HCT116 (cell line): ENCODE data around the gene PDE6B. TPM values are rescaled to one million over a fixed set of nuclear protein-coding genes. Genes with fewer than 3 reads are reported as not detected.

Source experiments
- ATAC-seq: fragments of 200-7000 bp; cut with Tn5 transposase; 2 replicates; pipeline ENCODE4 v1.9.1; 2020; ENCODE audit warnings: mild to moderate bottlenecking, moderate library complexity
- BruUV-seq: library from RNA; stranded (reverse); fragments of 400-500 nt; replicated peaks from 2 replicates; lab custom pipeline; 2021; lab: Mats Ljungman, UMichigan
- CTCF ChIA-PET: fragments of 300-600 bp; sonication (Branson Sonifier 250); formaldehyde crosslinking; loops from one replicate; lab custom pipeline; 2021; ENCODE audit warnings: antibody characterized with exemption; lab: Charles Lee
- POLR2A ChIA-PET: fragments of 300-600, 350-600 bp; sonication (Branson Sonifier 250); formaldehyde crosslinking; loops from one replicate; lab custom pipeline; 2021; ENCODE audit warnings: antibody characterized with exemption; lab: Charles Lee
- RAD21 ChIA-PET, 2 experiments: fragments of 300-600 bp; sonication (Branson Sonifier 250); formaldehyde crosslinking; loops; one replicate each; lab custom pipeline; 2023; ENCODE audit warnings: low total read pairs in 2 of 2; ENCODE audit not compliant: uncharacterized antibody in 2 of 2, unreplicated experiment in 2 of 2, low non-redundant PET in 1 of 2; lab: Charles Lee
- DNase-seq: peaks from one replicate; pipeline ENCODE4 v3.0.0-alpha.2; 2010; ENCODE audit warnings: low read depth, low spot score
- H2AFZ ChIP-seq: fragments of 200-600 bp; shearing (Covaris generic), sonication (generic); 2 replicates; pipeline ENCODE4 v1.6.1; 2017; ENCODE audit warnings: low read depth, mixed run types, mixed read lengths, antibody characterized with exemption, low read length; ENCODE audit not compliant: poor library complexity, severe bottlenecking
- H3K27ac ChIP-seq: 2 replicates; pipeline ENCODE4 v1.5.1; 2012; ENCODE audit warnings: low read depth, low read length
- H3K27me3 ChIP-seq: fragments of 200-600 bp; sonication (generic); 2 replicates; pipeline ENCODE4 v1.6.1; 2016; ENCODE audit warnings: mixed run types, low read length, mixed read lengths; ENCODE audit not compliant: insufficient read depth
- H3K36me3 ChIP-seq, 2 experiments: fragments of 200-500 bp in 1 of 2; fragments of 200-600 bp in 1 of 2; sonication (Bioruptor generic) in 1 of 2; sonication (generic) in 1 of 2; 2 replicates each; pipeline versions ENCODE4 v1.5.1 to v1.6.1; 2014 to 2016; ENCODE audit warnings: low read length in 2 of 2, inconsistent platforms in 1 of 2, mixed read lengths in 1 of 2, mixed run types in 1 of 2; ENCODE audit not compliant: insufficient read depth in 2 of 2, control insufficient read depth in 1 of 2
- H3K4me1 ChIP-seq, 2 experiments: fragments of 200-600 bp in 1 of 2; sonication (generic) in 1 of 2; 2 replicates each; pipeline versions ENCODE4 v1.5.1 to v1.6.1; 2012 to 2017; ENCODE audit warnings: low read length in 2 of 2, inconsistent platforms in 1 of 2, mild to moderate bottlenecking in 1 of 2, mixed read lengths in 1 of 2, mixed run types in 1 of 2, moderate library complexity in 1 of 2; ENCODE audit not compliant: insufficient read depth in 2 of 2, control insufficient read depth in 1 of 2
- H3K4me2 ChIP-seq: fragments of 200-600 bp; sonication (generic); 2 replicates; pipeline ENCODE4 v1.6.1; 2017; ENCODE audit warnings: mixed run types, low read length, mixed read lengths
- H3K4me3 ChIP-seq, 2 experiments: fragments of 200-600 bp in 1 of 2; sonication (generic) in 1 of 2; replicated peaks in 1 of 2; 2 replicates each; pipeline ENCODE4 v1.5.1; 2011 to 2016; ENCODE audit warnings: low read length in 2 of 2, control low read depth in 1 of 2, low read depth in 1 of 2, mild to moderate bottlenecking in 1 of 2, mixed read lengths in 1 of 2, mixed run types in 1 of 2
- H3K79me2 ChIP-seq: fragments of 200-600 bp; sonication (generic); 2 replicates; pipeline ENCODE4 v1.6.1; 2017; ENCODE audit warnings: mild to moderate bottlenecking, mixed run types, low read length, moderate library complexity, mixed read lengths; ENCODE audit not compliant: insufficient read depth
- H3K9ac ChIP-seq: fragments of 200-600 bp; sonication (generic); 2 replicates; pipeline ENCODE4 v1.6.1; 2016; ENCODE audit warnings: low read length, mixed read lengths
- H3K9me2 ChIP-seq: fragments of 200-600 bp; sonication (generic), shearing (Covaris generic); 2 replicates; pipeline ENCODE4 v1.6.1; 2017; ENCODE audit warnings: mixed run types, mild to moderate bottlenecking, moderate library complexity; ENCODE audit not compliant: insufficient read depth
- H3K9me3 ChIP-seq, 2 experiments: fragments of 200-500 bp in 1 of 2; fragments of 200-600 bp in 1 of 2; sonication (Bioruptor generic) in 1 of 2; sonication (generic) in 1 of 2; 2 replicates each; pipeline ENCODE4 v1.6.1; 2014 to 2017; ENCODE audit warnings: low read length in 2 of 2, mixed read lengths in 2 of 2, inconsistent platforms in 1 of 2, low read depth in 1 of 2, mild to moderate bottlenecking in 1 of 2, mixed run types in 1 of 2, moderate library complexity in 1 of 2; ENCODE audit not compliant: control insufficient read depth in 1 of 2, insufficient read depth in 1 of 2
- H4K20me1 ChIP-seq: fragments of 200-600 bp; sonication (generic), shearing (Covaris generic); 2 replicates; pipeline ENCODE4 v1.6.1; 2017; ENCODE audit warnings: mixed run types, mild to moderate bottlenecking, moderate library complexity; ENCODE audit not compliant: insufficient read depth
- ATF3 ChIP-seq: IDR thresholded peaks from 2 replicates; pipeline ENCODE4 v1.6.1; 2012
- CBX3 ChIP-seq: IDR thresholded peaks from 2 replicates; pipeline ENCODE4 v1.6.1; 2012; ENCODE audit warnings: low read depth
- CTCF ChIP-seq, 3 experiments: fragments of 200-600 bp in 1 of 3; sonication (generic) in 1 of 3; IDR thresholded peaks in 2 of 3; conservative IDR thresholded peaks in 1 of 3; 2 replicates each; pipeline ENCODE4 v1.5.1; 2012 to 2017; ENCODE audit warnings: low read depth in 2 of 3, low read length in 2 of 3, antibody characterized with exemption in 1 of 3, borderline replicate concordance in 1 of 3, control low read depth in 1 of 3, mild to moderate bottlenecking in 1 of 3, mixed read lengths in 1 of 3, mixed run types in 1 of 3, moderate library complexity in 1 of 3; ENCODE audit not compliant: insufficient read depth in 1 of 3
- EGR1 ChIP-seq: IDR thresholded peaks from 2 replicates; pipeline ENCODE4 v1.6.1; 2012; ENCODE audit warnings: low read depth
- ELF1 ChIP-seq: IDR thresholded peaks from 2 replicates; pipeline ENCODE4 v1.6.1; 2012; ENCODE audit warnings: low read depth, borderline replicate concordance
- EZH2 ChIP-seq: fragments of 200-600 bp; sonication (generic); IDR thresholded peaks from 2 replicates; pipeline ENCODE4 v1.6.1; 2017; ENCODE audit warnings: antibody characterized with exemption, mixed run types
- EZH2phosphoT487 ChIP-seq: fragments of 200-600 bp; IDR thresholded peaks from 2 replicates; pipeline ENCODE4 v1.6.1; 2018; ENCODE audit warnings: antibody characterized with exemption, borderline replicate concordance
- MAX ChIP-seq: IDR thresholded peaks from 2 replicates; pipeline ENCODE4 v1.6.1; 2012
- SIN3A ChIP-seq: IDR thresholded peaks from 2 replicates; pipeline ENCODE4 v1.6.1; 2012; ENCODE audit warnings: low read depth
- SP1 ChIP-seq: IDR thresholded peaks from 2 replicates; pipeline ENCODE4 v1.6.1; 2012; ENCODE audit warnings: low read depth
- SRF ChIP-seq: IDR thresholded peaks from 2 replicates; pipeline ENCODE4 v1.6.1; 2012; ENCODE audit warnings: low read depth
- YY1 ChIP-seq: IDR thresholded peaks from 2 replicates; pipeline ENCODE4 v1.6.1; 2011; ENCODE audit warnings: low read length, low read depth, moderate library complexity, mild to moderate bottlenecking; ENCODE audit not compliant: insufficient replicate concordance; ENCODE audit errors: extremely low read depth
- ZBTB33 ChIP-seq: IDR thresholded peaks from 2 replicates; pipeline ENCODE4 v1.6.1; 2011; ENCODE audit warnings: mild to moderate bottlenecking, low read length, moderate library complexity; ENCODE audit not compliant: insufficient replicate concordance; ENCODE audit errors: extremely low read depth
- ZNF274 ChIP-seq: fragments of 200-500 bp; sonication (Bioruptor generic); IDR thresholded peaks from 2 replicates; pipeline ENCODE4 v1.6.1; 2014; ENCODE audit warnings: mild to moderate bottlenecking, low read depth, low read length, inconsistent platforms
- intact Hi-C: fragments of 100-400 bp; cut with micrococcal nuclease; formaldehyde crosslinking; loops from 2 replicates; pipeline ENCODE4 v1.10.0; 2022
- total RNA-seq: library from RNA; stranded (reverse); gene quantifications from one replicate; pipeline ENCODE4 v1.2.1, GENCODE V29; 2021; ENCODE audit not compliant: unreplicated experiment

PDE6B gene
- total RNA-seq, 1 experiment from 2014 or later = not detected

GRCh38 chr4:664713-665231 is 39.4 kb downstream of the PDE6B start:
- no peak for DNase-seq
- Histone ChIP-seq H3K36me3 (no peaks in the 10 kb centered on the region), H3K4me2 (no peak overlapping the region), H3K9ac (no peak overlapping the region), H3K9me2 (no peaks in the 10 kb centered on the region), H3K27me3 (no peaks in the 10 kb centered on the region), H4K20me1 (no peaks in the 10 kb centered on the region), H3K27ac (no peak overlapping the region), H3K9me3 (no peaks in the 10 kb centered on the region)
- intact Hi-C loops = no loop called here
- RAD21 ChIA-PET = no interaction called here
- no TSS peak for BruUV-seq
- ATAC-seq = no peak
- POLR2A ChIA-PET = no interaction called here
- TF ChIP-seq SP1 (no peak), EGR1 (no peak), EZH2phosphoT487 (no peak), ATF3 (no peak), ZBTB33 (no peak), EZH2 (no peak), MAX (no peak), CBX3 (no peak), CTCF (IDR thresholded peaks at IDR 0.05 in 2 of 3, conservative IDR thresholded peaks at IDR 0.05 in 1 of 3; ENCODE audit: borderline replicate concordance in 1 of 3, insufficient read depth in 1 of 3, low read depth in 2 of 3, low read length in 2 of 3) (no peak), ELF1 (no peak), SIN3A (no peak), YY1 (no peak), ZNF274 (no peak), SRF (no peak)
- TF ChIP-seq, all 23 proteins: peak for 0
- Histone ChIP-seq H2AFZ (no peak overlapping the region), H3K4me3 (no peak overlapping the region), H3K4me1 (no peaks in the 10 kb centered on the region), H3K79me2 (no peaks in the 10 kb centered on the region)
- CTCF ChIA-PET = no interaction called here
